Stomach (tissue), 4 donors: ENCODE measurements around the gene CENPP.

Experiments
- EP300 ChIP-seq: sonication (generic); formaldehyde crosslinking; IDR thresholded peaks from one replicate; pipeline ENCODE4 v1.6.1; 2017; ENCODE audit warnings: antibody characterized with exemption
- POLR2A ChIP-seq, 4 donors: fragments of 450-650 bp; IDR thresholded peaks; one replicate each; pipeline ENCODE4 v1.6.1; 2016; ENCODE audit warnings: antibody characterized with exemption in 4 of 4, control low read depth in 2 of 4, mild to moderate bottlenecking in 1 of 4, moderate library complexity in 1 of 4
- POLR2AphosphoS5 ChIP-seq, 3 donors: sonication (generic); formaldehyde crosslinking; IDR thresholded peaks; one replicate each; pipeline ENCODE4 v1.6.1; 2016; ENCODE audit warnings: antibody characterized with exemption in 3 of 3
- TF ChIP-seq, protein P1 (sequence below), 7 experiments: fragments of 450-650 bp in 4 of 7; fragments of 200-600 bp in 3 of 7; sonication (generic) in 3 of 7; IDR thresholded peaks; one replicate each; pipeline ENCODE4 v1.5.1; 2016 to 2019; ENCODE audit warnings: antibody characterized with exemption in 7 of 7, control low read depth in 2 of 7, mild to moderate bottlenecking in 1 of 7

DNA sequence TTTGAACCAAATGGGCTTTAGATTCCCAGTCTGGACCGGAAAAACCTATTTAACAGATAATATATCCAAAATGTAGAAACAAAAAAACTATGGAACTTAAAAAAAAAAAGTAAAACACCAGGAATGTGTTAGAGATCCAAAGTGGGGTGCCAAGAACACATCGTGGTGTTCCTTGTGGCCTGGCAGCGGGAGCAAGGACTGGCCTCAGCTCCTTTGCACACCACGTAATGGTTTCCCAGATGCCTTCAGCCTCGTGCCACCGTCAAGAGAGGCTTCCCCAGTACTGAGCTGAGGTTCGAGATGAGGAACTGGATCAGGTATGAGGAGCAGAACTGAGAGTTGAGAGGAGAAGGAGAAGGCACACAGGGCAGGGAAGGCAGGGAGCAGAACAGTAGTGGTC is 153.0 kb downstream of the CENPP start:
- TF ChIP-seq, protein P1, sequence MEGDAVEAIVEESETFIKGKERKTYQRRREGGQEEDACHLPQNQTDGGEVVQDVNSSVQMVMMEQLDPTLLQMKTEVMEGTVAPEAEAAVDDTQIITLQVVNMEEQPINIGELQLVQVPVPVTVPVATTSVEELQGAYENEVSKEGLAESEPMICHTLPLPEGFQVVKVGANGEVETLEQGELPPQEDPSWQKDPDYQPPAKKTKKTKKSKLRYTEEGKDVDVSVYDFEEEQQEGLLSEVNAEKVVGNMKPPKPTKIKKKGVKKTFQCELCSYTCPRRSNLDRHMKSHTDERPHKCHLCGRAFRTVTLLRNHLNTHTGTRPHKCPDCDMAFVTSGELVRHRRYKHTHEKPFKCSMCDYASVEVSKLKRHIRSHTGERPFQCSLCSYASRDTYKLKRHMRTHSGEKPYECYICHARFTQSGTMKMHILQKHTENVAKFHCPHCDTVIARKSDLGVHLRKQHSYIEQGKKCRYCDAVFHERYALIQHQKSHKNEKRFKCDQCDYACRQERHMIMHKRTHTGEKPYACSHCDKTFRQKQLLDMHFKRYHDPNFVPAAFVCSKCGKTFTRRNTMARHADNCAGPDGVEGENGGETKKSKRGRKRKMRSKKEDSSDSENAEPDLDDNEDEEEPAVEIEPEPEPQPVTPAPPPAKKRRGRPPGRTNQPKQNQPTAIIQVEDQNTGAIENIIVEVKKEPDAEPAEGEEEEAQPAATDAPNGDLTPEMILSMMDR (IDR thresholded peaks at IDR 0.05), result no peak
- TF ChIP-seq POLR2AphosphoS5 (IDR thresholded peaks at IDR 0.05) (no peak), EP300 (no peak), POLR2A (IDR thresholded peaks at IDR 0.05) (no peak)
